ENCODE data around the gene ELP1. TPM values are rescaled to one million over a fixed set of nuclear protein-coding genes. Genes with fewer than 3 reads are reported as not detected.

ELP1 gene
- total and polyA plus RNA-seq, 4 donors: 9.3 to 27.7 (median 16.4) TPM

- WGBS: 98% methylated on average over 3 of the region's 3 CpGs
- H3K9me3 ChIP-seq (ENCODE audit: control insufficient read depth in 4 of 4, low read length in 3 of 4): no peaks in the 10 kb centered on the region
- no peaks in the 10 kb centered on the region for H3K36me3 ChIP-seq (ENCODE audit: control insufficient read depth in 4 of 4, insufficient read depth in 3 of 4, low read depth in 1 of 4, low read length in 3 of 4)
- H3K27ac ChIP-seq (ENCODE audit: low read depth in 1 of 2, low read length in 2 of 2): no peak overlapping the region
- no peak overlapping the region for H3K9ac ChIP-seq (ENCODE audit: low read depth in 1 of 2, low read length in 2 of 2)
- H3K27me3 ChIP-seq (ENCODE audit: control insufficient read depth in 4 of 4, insufficient read depth in 4 of 4, low read length in 3 of 4): no peaks in the 10 kb centered on the region
- TF ChIP-seq RAD21 (IDR thresholded peaks at IDR 0.05) (no peak), GABPA (IDR thresholded peaks at IDR 0.05 in 1 of 2, conservative IDR thresholded peaks at IDR 0.05 in 1 of 2) (no peak), HNF4G (IDR thresholded peaks at IDR 0.05) (no peak), FOXA1 (IDR thresholded peaks at IDR 0.05) (no peak), RXRA (IDR thresholded peaks at IDR 0.05) (no peak), EGR1 (IDR thresholded peaks at IDR 0.05; ENCODE audit: low read depth in 2 of 2) (no peak), SP1 (IDR thresholded peaks at IDR 0.05) (no peak), HNF4A (conservative IDR thresholded peaks at IDR 0.05) (no peak), CTCF (IDR thresholded peaks at IDR 0.05; ENCODE audit: low read depth, low read length, missing input control) (no peak), MAX (IDR thresholded peaks at IDR 0.05) (no peak), NR2F2 (IDR thresholded peaks at IDR 0.05) (no peak), REST (IDR thresholded peaks at IDR 0.05) (no peak), JUND (IDR thresholded peaks at IDR 0.05) (no peak), ATF3 (IDR thresholded peaks at IDR 0.05) (no peak), YY1 (IDR thresholded peaks at IDR 0.05) (no peak), TAF1 (conservative IDR thresholded peaks at IDR 0.05) (no peak), FOXA2 (IDR thresholded peaks at IDR 0.05) (no peak)
- no peak for DNase-seq (ENCODE audit: low spot score)
- peaks cover 0 to 5% (median 0%) of the 10 kb centered on the region in 4 donors for H3K4me1 ChIP-seq (ENCODE audit: control insufficient read depth in 4 of 4, insufficient read depth in 4 of 4, low read length in 3 of 4)
- H3K4me3 ChIP-seq (ENCODE audit: low read depth in 1 of 3, low read length in 3 of 3): no peak overlapping the region
Measured at GRCh38 chr9:108854094-108854493, 79.8 kb downstream of the ELP1 start.

GRCh38 chr9:108852079-108852478 is 81.8 kb downstream of the ELP1 start:
- Histone ChIP-seq H3K27ac (ENCODE audit: low read depth in 1 of 2, low read length in 2 of 2) (no peak overlapping the region), H3K36me3 (ENCODE audit: control insufficient read depth in 4 of 4, insufficient read depth in 3 of 4, low read depth in 1 of 4, low read length in 3 of 4) (no peaks in the 10 kb centered on the region), H3K4me3 (ENCODE audit: low read depth in 1 of 3, low read length in 3 of 3) (no peak overlapping the region), H3K9ac (ENCODE audit: low read depth in 1 of 2, low read length in 2 of 2) (no peak overlapping the region), H3K4me1 (ENCODE audit: control insufficient read depth in 4 of 4, insufficient read depth in 4 of 4, low read length in 3 of 4) (peaks cover 0 to 5% (median 0%) of the 10 kb centered on the region in 4 donors), H3K27me3 (ENCODE audit: control insufficient read depth in 4 of 4, insufficient read depth in 4 of 4, low read length in 3 of 4) (no peaks in the 10 kb centered on the region), H3K9me3 (ENCODE audit: control insufficient read depth in 4 of 4, low read length in 3 of 4) (no peaks in the 10 kb centered on the region)
- 13% methylated on average over 1 of the region's 1 CpG for WGBS
- no peak for DNase-seq (ENCODE audit: low spot score)
- TF ChIP-seq HNF4G (IDR thresholded peaks at IDR 0.05): no peak
- no peak for TF ChIP-seq GABPA (IDR thresholded peaks at IDR 0.05 in 1 of 2, conservative IDR thresholded peaks at IDR 0.05 in 1 of 2)
- TF ChIP-seq CTCF (IDR thresholded peaks at IDR 0.05; ENCODE audit: low read depth, low read length, missing input control): no peak
- TF ChIP-seq TAF1 (conservative IDR thresholded peaks at IDR 0.05): no peak
- TF ChIP-seq ZBTB33 (IDR thresholded peaks at IDR 0.05): no peak
- TF ChIP-seq NR2F2 (IDR thresholded peaks at IDR 0.05): peak; percentile 94
- no peak for TF ChIP-seq FOXA2 (IDR thresholded peaks at IDR 0.05)
- TF ChIP-seq RXRA (IDR thresholded peaks at IDR 0.05): peak; percentile 78 to 80
- no peak for TF ChIP-seq EGR1 (IDR thresholded peaks at IDR 0.05; ENCODE audit: low read depth in 2 of 2)
- peak; percentile 13 to 36 for TF ChIP-seq RAD21 (IDR thresholded peaks at IDR 0.05)
- TF ChIP-seq YY1 (IDR thresholded peaks at IDR 0.05): no peak
- no peak for TF ChIP-seq ATF3 (IDR thresholded peaks at IDR 0.05)
- TF ChIP-seq SP1 (IDR thresholded peaks at IDR 0.05): peak; percentile 54
- TF ChIP-seq HNF4A (conservative IDR thresholded peaks at IDR 0.05): peak; percentile 14 to 16
